Right lobe of liver (tissue), 6 donors: ENCODE measurements around the gene MED12. TPM values are rescaled to one million over a fixed set of nuclear protein-coding genes. Genes with fewer than 3 reads are reported as not detected.
A peak's percentile ranks its signal among the peaks of the same experiment; 100 is the strongest.

Experiments
- ATAC-seq, 4 donors: fragments of 200-7000 bp; cut with Tn5 transposase; one replicate each; pipeline ENCODE4 v1.9.1; 2020; ENCODE audit warnings: mild to moderate bottlenecking in 4 of 4, moderate library complexity in 4 of 4
- DNase-seq, 3 donors: peaks; one replicate each; pipeline ENCODE4 v3.0.0-alpha.2; 2020
- H3K27ac ChIP-seq, 3 donors: fragments of 200-600 bp; one replicate each; pipeline ENCODE4 v1.8.0; 2022
- H3K27me3 ChIP-seq, 2 donors: fragments of 200-600 bp; one replicate each; pipeline ENCODE4 v1.8.0; 2022
- H3K36me3 ChIP-seq, 4 donors: fragments of 200-600 bp; sonication (generic) in 1 of 4; one replicate each; pipeline versions ENCODE4 v1.5.1 to v1.8.0; 2017 to 2022; ENCODE audit warnings: control low read depth in 1 of 4
- H3K4me1 ChIP-seq, 4 donors: fragments of 200-600 bp; sonication (generic) in 1 of 4; one replicate each; pipeline versions ENCODE4 v1.5.1 to v1.8.0; 2017 to 2022; ENCODE audit warnings: control low read depth in 1 of 4
- H3K4me3 ChIP-seq, 3 donors: fragments of 200-600 bp; one replicate each; pipeline ENCODE4 v1.8.0; 2022
- H3K9me3 ChIP-seq, 4 donors: fragments of 200-600 bp; sonication (generic) in 1 of 4; one replicate each; pipeline versions ENCODE4 v1.5.1 to v1.8.0; 2017 to 2022; ENCODE audit warnings: control low read depth in 1 of 4
- POLR2A ChIP-seq: fragments of 450-650 bp; IDR thresholded peaks from one replicate; pipeline ENCODE4 v1.6.1; 2017; ENCODE audit warnings: antibody characterized with exemption, mild to moderate bottlenecking
- WGBS: methylation state at CpG from one replicate; pipeline ENCODE4 v1.1.6; 2018; ENCODE audit warnings: low coverage, low lambda C conversion rate; ENCODE audit not compliant: insufficient coverage; ENCODE audit errors: missing lambda C conversion rate; 5-methylcytosine and 5-hydroxymethylcytosine counted together
- intact Hi-C, 2 donors: fragments of 100-400 bp; cut with DNase I; formaldehyde crosslinking; loops; one replicate each; pipeline versions ENCODE4 v1.11.2 to v1.14.1; 2022
- total RNA-seq, 6 experiments: library from RNA; depleted of rRNA in 2 of 6; stranded (reverse); fragments of >200 nt in 2 of 6; fragmentation: NEBNext Ultra II Directional in 3 of 6; extraction: Animal tissue kit (Norgen Biotek cat#: 25700) in 3 of 6; gene quantifications; one replicate each; pipeline versions ENCODE4 v1.1.0 to v1.2.4, GENCODE V29; 2016 to 2023
- TF ChIP-seq, protein P1 (sequence below), 4 donors: fragments of 200-600 bp in 3 of 4; fragments of 450-650 bp in 1 of 4; IDR thresholded peaks; one replicate each; pipeline versions ENCODE4 v1.5.1 to v1.8.0; 2016 to 2022; ENCODE audit warnings: antibody characterized with exemption in 4 of 4, mild to moderate bottlenecking in 2 of 4
- donor health status: DM: no; HTN: yes; CAD: no.
- donor health status: DM: no; HTN: no; CAD: no.
- donor health status: DM: no; HTN: no; CAD: no.
- donor health status: DM: no; HTN: yes; CAD: no.
- donor health status: DM: no; HTN: yes; CAD: no.

Gene MED12
- total RNA-seq, 6 experiments from 2014 or later: 7.8 to 16.3 (median 12.5) TPM

DNA sequence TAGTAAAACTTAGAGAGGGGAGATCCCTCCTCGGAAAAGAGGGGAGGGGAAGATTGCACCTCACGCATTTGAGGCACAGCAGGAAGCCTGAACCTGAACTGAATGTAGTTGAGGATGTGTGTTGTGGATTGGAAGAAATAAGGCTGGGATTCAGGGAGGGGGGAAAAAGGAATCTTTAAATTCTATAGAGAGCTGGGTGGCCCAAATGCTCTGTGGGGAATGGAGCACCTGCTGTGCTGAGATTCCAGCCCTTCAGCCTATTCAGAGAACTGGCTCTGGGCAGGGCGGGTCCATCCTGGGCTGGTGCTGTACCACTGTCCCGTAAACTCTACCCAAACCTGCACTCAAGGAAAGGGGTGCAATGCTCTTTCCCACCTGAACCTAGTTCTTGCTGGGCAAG, 18.7 kb upstream of the MED12 start:
- 51% methylated on average over 2 of the region's 4 CpGs for WGBS
- Histone ChIP-seq H3K27me3 (no peaks in the 10 kb centered on the region), H3K27ac (no peak overlapping the region), H3K4me1 (no peaks in the 10 kb centered on the region), H3K4me3 (no peak overlapping the region), H3K36me3 (no peaks in the 10 kb centered on the region), H3K9me3 (no peaks in the 10 kb centered on the region)
- TF ChIP-seq POLR2A: no peak
- TF ChIP-seq, protein P1, sequence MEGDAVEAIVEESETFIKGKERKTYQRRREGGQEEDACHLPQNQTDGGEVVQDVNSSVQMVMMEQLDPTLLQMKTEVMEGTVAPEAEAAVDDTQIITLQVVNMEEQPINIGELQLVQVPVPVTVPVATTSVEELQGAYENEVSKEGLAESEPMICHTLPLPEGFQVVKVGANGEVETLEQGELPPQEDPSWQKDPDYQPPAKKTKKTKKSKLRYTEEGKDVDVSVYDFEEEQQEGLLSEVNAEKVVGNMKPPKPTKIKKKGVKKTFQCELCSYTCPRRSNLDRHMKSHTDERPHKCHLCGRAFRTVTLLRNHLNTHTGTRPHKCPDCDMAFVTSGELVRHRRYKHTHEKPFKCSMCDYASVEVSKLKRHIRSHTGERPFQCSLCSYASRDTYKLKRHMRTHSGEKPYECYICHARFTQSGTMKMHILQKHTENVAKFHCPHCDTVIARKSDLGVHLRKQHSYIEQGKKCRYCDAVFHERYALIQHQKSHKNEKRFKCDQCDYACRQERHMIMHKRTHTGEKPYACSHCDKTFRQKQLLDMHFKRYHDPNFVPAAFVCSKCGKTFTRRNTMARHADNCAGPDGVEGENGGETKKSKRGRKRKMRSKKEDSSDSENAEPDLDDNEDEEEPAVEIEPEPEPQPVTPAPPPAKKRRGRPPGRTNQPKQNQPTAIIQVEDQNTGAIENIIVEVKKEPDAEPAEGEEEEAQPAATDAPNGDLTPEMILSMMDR (IDR thresholded peaks at IDR 0.05): no peak
- intact Hi-C loops: no loop called here
- ATAC-seq: no peak
- DNase-seq: no peak

DNA sequence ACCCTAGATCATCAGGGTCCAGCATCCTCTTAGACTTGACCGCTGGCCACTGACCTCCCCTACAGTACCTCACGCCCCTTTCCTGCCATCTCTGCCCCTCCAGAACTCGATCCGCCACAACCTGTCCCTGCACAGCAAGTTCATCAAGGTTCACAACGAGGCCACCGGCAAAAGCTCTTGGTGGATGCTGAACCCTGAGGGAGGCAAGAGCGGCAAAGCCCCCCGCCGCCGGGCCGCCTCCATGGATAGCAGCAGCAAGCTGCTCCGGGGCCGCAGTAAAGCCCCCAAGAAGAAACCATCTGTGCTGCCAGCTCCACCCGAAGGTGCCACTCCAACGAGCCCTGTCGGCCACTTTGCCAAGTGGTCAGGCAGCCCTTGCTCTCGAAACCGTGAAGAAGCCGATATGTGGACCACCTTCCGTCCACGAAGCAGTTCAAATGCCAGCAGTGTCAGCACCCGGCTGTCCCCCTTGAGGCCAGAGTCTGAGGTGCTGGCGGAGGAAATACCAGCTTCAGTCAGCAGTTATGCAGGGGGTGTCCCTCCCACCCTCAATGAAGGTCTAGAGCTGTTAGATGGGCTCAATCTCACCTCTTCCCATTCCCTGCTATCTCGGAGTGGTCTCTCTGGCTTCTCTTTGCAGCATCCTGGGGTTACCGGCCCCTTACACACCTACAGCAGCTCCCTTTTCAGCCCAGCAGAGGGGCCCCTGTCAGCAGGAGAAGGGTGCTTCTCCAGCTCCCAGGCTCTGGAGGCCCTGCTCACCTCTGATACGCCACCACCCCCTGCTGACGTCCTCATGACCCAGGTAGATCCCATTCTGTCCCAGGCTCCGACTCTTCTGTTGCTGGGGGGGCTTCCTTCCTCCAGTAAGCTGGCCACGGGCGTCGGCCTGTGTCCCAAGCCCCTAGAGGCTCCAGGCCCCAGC, 17.6 kb upstream of the MED12 start:
- Histone ChIP-seq H3K27ac (no peak overlapping the region), H3K27me3 (no peaks in the 10 kb centered on the region), H3K9me3 (no peaks in the 10 kb centered on the region), H3K4me3 (no peak overlapping the region), H3K4me1 (no peaks in the 10 kb centered on the region), H3K36me3 (no peaks in the 10 kb centered on the region)
- WGBS: 44% methylated on average over 12 of the region's 31 CpGs
- intact Hi-C loops: no loop called here
- TF ChIP-seq POLR2A: no peak
- TF ChIP-seq, protein P1 (IDR thresholded peaks at IDR 0.05): no peak
- DNase-seq (no peak), ATAC-seq (no peak)

DNA sequence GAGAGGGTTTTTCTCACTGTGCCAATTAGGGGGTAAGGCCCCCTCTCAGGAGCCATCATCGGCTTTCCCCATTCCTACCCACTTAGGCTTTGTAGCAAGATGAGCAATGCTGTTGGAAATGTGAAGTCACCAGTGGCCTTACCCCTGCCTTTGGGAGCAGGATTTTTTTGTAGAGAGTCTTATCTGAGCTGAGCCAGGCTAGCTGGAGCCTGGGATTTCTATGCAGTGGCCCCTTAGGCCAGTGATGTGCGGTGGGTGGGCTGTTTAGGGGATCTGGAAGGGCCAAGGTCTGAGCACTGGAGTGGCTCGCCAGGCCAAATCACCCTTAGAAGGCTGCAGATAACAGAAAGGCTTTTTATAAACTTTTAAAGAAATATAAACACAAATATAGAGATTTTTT, 16.1 kb upstream of the MED12 start:
- no peak overlapping the region for H3K27ac ChIP-seq
- WGBS: 20% methylated on average over 2 of the region's 3 CpGs
- no peaks in the 10 kb centered on the region for H3K36me3 ChIP-seq
- H3K4me1 ChIP-seq: no peaks in the 10 kb centered on the region
- H3K27me3 ChIP-seq: no peaks in the 10 kb centered on the region
- TF ChIP-seq, protein P1 (IDR thresholded peaks at IDR 0.05): no peak
- TF ChIP-seq POLR2A: no peak
- intact Hi-C loops: no loop called here
- DNase-seq: no peak
- H3K9me3 ChIP-seq: no peaks in the 10 kb centered on the region
- no peak for ATAC-seq
- H3K4me3 ChIP-seq: no peak overlapping the region

DNA sequence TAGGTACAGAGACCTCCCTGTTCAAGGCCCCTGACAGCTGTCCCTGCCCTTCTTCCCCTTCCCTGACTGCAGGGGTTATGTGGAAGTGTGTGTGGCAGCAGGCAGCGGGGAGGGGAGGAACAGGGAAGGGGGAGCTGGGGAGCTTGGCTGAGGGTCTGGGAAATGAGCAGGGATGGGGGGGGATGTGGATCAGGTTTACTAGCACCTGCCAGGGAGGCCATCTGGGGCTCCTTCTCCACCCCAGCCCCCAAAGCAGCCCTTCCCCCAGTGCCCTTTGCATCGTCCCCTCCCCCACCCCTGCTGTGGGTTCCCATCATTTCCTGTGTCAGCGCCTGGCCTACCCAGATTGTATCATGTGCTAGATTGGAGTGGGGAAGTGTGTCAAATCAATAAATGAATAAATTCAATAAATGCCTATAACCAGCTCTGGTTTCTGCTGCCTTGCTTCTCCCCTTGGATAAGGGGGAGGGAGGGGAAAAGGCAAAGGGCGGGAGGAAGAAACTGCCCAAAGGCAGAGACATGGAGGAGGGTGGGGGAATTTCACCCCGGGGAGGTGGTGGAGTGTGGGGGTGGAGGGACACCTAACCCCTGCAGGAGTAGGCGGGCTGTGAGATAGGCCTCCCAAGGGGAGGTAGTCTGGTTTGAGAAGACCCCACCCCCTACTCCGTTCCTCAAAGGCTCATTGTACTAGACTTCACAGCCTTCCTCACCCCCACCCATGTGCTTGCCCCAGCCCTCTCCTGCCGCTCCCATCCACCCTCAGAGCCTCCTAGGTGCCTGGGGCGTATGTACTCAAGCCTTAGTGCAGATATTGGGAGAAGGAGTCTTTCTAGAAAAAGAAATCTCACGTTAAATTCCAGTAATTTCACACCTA, 15.0 kb upstream of the MED12 start:
- 23% methylated on average over 6 of the region's 10 CpGs for WGBS
- H3K9me3 ChIP-seq: no peaks in the 10 kb centered on the region
- H3K27ac ChIP-seq: peak overlapping the region in 1 of 3 donors; percentile 8
- intact Hi-C loops: no loop called here
- H3K36me3 ChIP-seq: no peaks in the 10 kb centered on the region
- H3K4me1 ChIP-seq: no peaks in the 10 kb centered on the region
- no peak overlapping the region for H3K4me3 ChIP-seq
- H3K27me3 ChIP-seq: no peaks in the 10 kb centered on the region
- DNase-seq (peak in 1 of 3 donors; percentile 49), ATAC-seq (peak; percentile 40 to 59 (median 52))
- no peak for TF ChIP-seq POLR2A
- TF ChIP-seq, protein P1 (IDR thresholded peaks at IDR 0.05): no peak
